NCI-H2196 (cell line): ENCODE data around the gene SPATC1L.
"Not testable (repeated sequence)": the region's sequence is repeated elsewhere in the genome, so short reads cannot be mapped to it uniquely, and the experiment has no call there.

Experiments used
- DNase-seq: peaks from one replicate; lab custom pipeline; 2025; ENCODE audit not compliant: unreplicated experiment; lab: John Stamatoyannopoulos, UW

Gene SPATC1L

GRCh38 chr21:46184625-46185555 is 631 bp upstream of the SPATC1L start:
- peak; percentile 72 for DNase-seq

- DNase-seq, result not testable (repeated sequence)
These were observed 836 bp downstream of the SPATC1L start for GRCh38 chr21:46183337-46183909.

GRCh38 chr21:46182548-46183336 is 1.5 kb downstream of the SPATC1L start:
- no peak for DNase-seq

GRCh38 chr21:46181953-46182547 is 2.2 kb downstream of the SPATC1L start:
- DNase-seq, result no peak

GRCh38 chr21:46181436-46181835 is 2.8 kb downstream of the SPATC1L start:
- DNase-seq, result no peak

GRCh38 chr21:46180778-46181391 is 3.4 kb downstream of the SPATC1L start:
- DNase-seq, result no peak

GRCh38 chr21:46180079-46180722 is 4.1 kb downstream of the SPATC1L start:
- DNase-seq, result no peak

GRCh38 chr21:46179708-46180078 is 4.6 kb downstream of the SPATC1L start:
- no peak for DNase-seq

GRCh38 chr21:46178961-46179360 is 5.3 kb downstream of the SPATC1L start:
- DNase-seq, result no peak

- DNase-seq, result not testable (repeated sequence)
These were observed 7.7 kb downstream of the SPATC1L start for GRCh38 chr21:46176443-46177129.

- no peak for DNase-seq
These were observed 10.7 kb downstream of the SPATC1L start for GRCh38 chr21:46173573-46173972.

- no peak for DNase-seq
These were observed 11.3 kb downstream of the SPATC1L start for GRCh38 chr21:46172863-46173528.

GRCh38 chr21:46171996-46172862 is 12.0 kb downstream of the SPATC1L start:
- DNase-seq, result no peak

GRCh38 chr21:46171585-46171984 is 12.7 kb downstream of the SPATC1L start:
- no peak for DNase-seq

- not testable (repeated sequence) for DNase-seq
These were observed 13.6 kb downstream of the SPATC1L start for GRCh38 chr21:46170436-46171193.

- no peak for DNase-seq
These were observed 15.4 kb downstream of the SPATC1L start for GRCh38 chr21:46168659-46169386.

GRCh38 chr21:46168238-46168637 is 16.0 kb downstream of the SPATC1L start:
- DNase-seq, result no peak
